Mesenchymal stem cell (in vitro differentiated cells and primary cell): Measurements from ENCODE around the gene KHK.

ENCODE experiments used
- DNase-seq: peaks from one replicate; pipeline ENCODE4 v3.0.0-alpha.2; 2013
- H2AFZ ChIP-seq: one replicate; pipeline ENCODE4 v1.6.1; 2013; ENCODE audit warnings: low read depth, mild to moderate bottlenecking, control low read depth, inconsistent platforms, low read length, moderate library complexity
- H2AK5ac ChIP-seq: 2 replicates; pipeline ENCODE4 v1.6.1; 2013; ENCODE audit warnings: low read length, moderate library complexity, mild to moderate bottlenecking, inconsistent platforms; ENCODE audit not compliant: severe bottlenecking
- H2BK120ac ChIP-seq: one replicate; pipeline ENCODE4 v1.6.1; 2013; ENCODE audit warnings: low read depth, mild to moderate bottlenecking, inconsistent platforms, low read length, moderate library complexity
- H2BK12ac ChIP-seq, 2 experiments: one replicate each; pipeline ENCODE4 v1.6.1; 2013; ENCODE audit warnings: inconsistent platforms in 2 of 2, low read length in 2 of 2, mild to moderate bottlenecking in 2 of 2, moderate library complexity in 2 of 2, control low read depth in 1 of 2
- H2BK15ac ChIP-seq: one replicate; pipeline ENCODE4 v1.6.1; 2013; ENCODE audit warnings: mild to moderate bottlenecking, low read depth, inconsistent platforms; ENCODE audit not compliant: poor library complexity, severe bottlenecking
- H2BK5ac ChIP-seq: 2 replicates; pipeline ENCODE4 v1.6.1; 2013; ENCODE audit warnings: low read depth, mild to moderate bottlenecking, low read length, control low read depth, inconsistent platforms; ENCODE audit not compliant: poor library complexity, severe bottlenecking
- H3K14ac ChIP-seq, 2 experiments: one replicate each; pipeline ENCODE4 v1.6.1; 2013; ENCODE audit warnings: inconsistent platforms in 2 of 2, low read length in 2 of 2, control low read depth in 1 of 2, mild to moderate bottlenecking in 1 of 2, moderate library complexity in 1 of 2
- H3K18ac ChIP-seq, 2 experiments: one replicate each; pipeline ENCODE4 v1.6.1; 2013; ENCODE audit warnings: inconsistent platforms in 2 of 2, low read length in 2 of 2, control low read depth in 1 of 2, low read depth in 1 of 2, mild to moderate bottlenecking in 1 of 2
- H3K23ac ChIP-seq, 2 experiments: one replicate each; pipeline ENCODE4 v1.6.1; 2013; ENCODE audit warnings: inconsistent platforms in 2 of 2, low read length in 2 of 2, mild to moderate bottlenecking in 2 of 2, moderate library complexity in 2 of 2, control low read depth in 1 of 2
- H3K27ac ChIP-seq: 2 replicates; pipeline ENCODE4 v1.5.1; 2013; ENCODE audit warnings: mild to moderate bottlenecking, moderate library complexity, low read length, control low read depth, inconsistent platforms; ENCODE audit not compliant: poor library complexity, severe bottlenecking
- H3K27me3 ChIP-seq, 2 experiments: 2 replicates each; pipeline versions ENCODE4 v1.6.1 to v1.7.0; 2013; ENCODE audit warnings: low read length in 2 of 2, mild to moderate bottlenecking in 2 of 2, moderate library complexity in 2 of 2, control low read depth in 1 of 2, inconsistent platforms in 1 of 2; ENCODE audit not compliant: control insufficient read depth in 1 of 2, insufficient read depth in 1 of 2
- H3K36me3 ChIP-seq, 2 experiments: 2 replicates each; pipeline versions ENCODE4 v1.6.1 to v1.7.0; 2013; ENCODE audit warnings: low read length in 2 of 2, control low read depth in 1 of 2, inconsistent platforms in 1 of 2, low read depth in 1 of 2, mild to moderate bottlenecking in 1 of 2; ENCODE audit not compliant: insufficient read depth in 2 of 2, control insufficient read depth in 1 of 2
- H3K4ac ChIP-seq, 2 experiments: one replicate each; pipeline ENCODE4 v1.6.1; 2013; ENCODE audit warnings: inconsistent platforms in 2 of 2, low read length in 2 of 2, mild to moderate bottlenecking in 2 of 2, moderate library complexity in 2 of 2, control low read depth in 1 of 2, low read depth in 1 of 2
- H3K4me1 ChIP-seq: 2 replicates; pipeline ENCODE4 v1.6.1; 2013; ENCODE audit warnings: low read depth, low read length, control low read depth; ENCODE audit not compliant: control insufficient read depth, insufficient read depth
- H3K4me2 ChIP-seq: 2 replicates; pipeline ENCODE4 v1.6.1; 2013; ENCODE audit warnings: low read length, mild to moderate bottlenecking, inconsistent platforms; ENCODE audit not compliant: poor library complexity, severe bottlenecking
- H3K4me3 ChIP-seq, 2 experiments: 2 replicates each; pipeline versions ENCODE4 v1.5.1 to v1.7.0; 2013; ENCODE audit warnings: low read length in 2 of 2, mild to moderate bottlenecking in 2 of 2, control low read depth in 1 of 2, low read depth in 1 of 2; ENCODE audit not compliant: insufficient read depth in 1 of 2
- H3K79me1 ChIP-seq: replicated peaks from 2 replicates; pipeline ENCODE4 v1.6.1; 2013; ENCODE audit warnings: mild to moderate bottlenecking, control low read depth, low read length, inconsistent platforms; ENCODE audit not compliant: poor library complexity, severe bottlenecking
- H3K9ac ChIP-seq: 2 replicates; pipeline ENCODE4 v1.7.0; 2013; ENCODE audit warnings: mild to moderate bottlenecking, low read length, moderate library complexity
- H3K9me3 ChIP-seq: 2 replicates; pipeline ENCODE4 v1.7.0; 2013; ENCODE audit warnings: mild to moderate bottlenecking, low read length; ENCODE audit not compliant: control insufficient read depth
- H4K8ac ChIP-seq: one replicate; pipeline ENCODE4 v1.6.1; 2013; ENCODE audit warnings: inconsistent platforms, mild to moderate bottlenecking, low read length, moderate library complexity
- H4K91ac ChIP-seq: one replicate; pipeline ENCODE4 v1.6.1; 2013; ENCODE audit warnings: mild to moderate bottlenecking, low read length, inconsistent platforms
- WGBS: methylation state at CpG from one replicate; pipeline ENCODE4 v1.1.7; 2013; ENCODE audit warnings: mixed read lengths; 5-methylcytosine and 5-hydroxymethylcytosine counted together

KHK gene

DNA sequence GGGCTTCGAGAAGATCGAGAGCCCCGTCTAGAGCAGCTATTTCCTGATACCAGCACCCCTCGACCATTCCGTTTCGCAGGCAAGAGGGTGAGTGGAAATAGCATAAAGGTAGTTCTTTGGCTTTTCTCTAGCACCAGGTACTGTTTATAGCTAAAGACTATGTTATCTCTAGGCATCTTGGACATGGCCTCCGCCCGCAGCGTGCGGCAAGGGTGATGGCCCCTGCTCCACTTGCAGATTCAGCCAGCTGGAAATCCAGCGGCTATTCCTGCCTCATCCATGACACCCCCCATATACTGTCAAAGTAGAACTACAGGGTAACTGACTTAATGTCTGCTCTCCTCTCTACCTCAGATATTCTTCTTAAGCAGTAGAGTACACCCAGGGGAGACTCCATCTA lies 31.9 kb upstream of the KHK start:
- Histone ChIP-seq H3K36me3 (peaks cover 43 to 61% of the 10 kb centered on the region in 2 experiments), H4K91ac (no peak overlapping the region), H3K4me2 (no peak overlapping the region), H3K9ac (no peak overlapping the region), H2BK15ac (no peak overlapping the region), H3K9me3 (no peaks in the 10 kb centered on the region), H3K14ac (no peak overlapping the region), H2BK5ac (no peak overlapping the region), H3K27ac (no peak overlapping the region), H3K27me3 (no peaks in the 10 kb centered on the region), H3K23ac (no peak overlapping the region), H3K4me1 (peaks cover 6% of the 10 kb centered on the region), H2BK120ac (no peak overlapping the region), H2BK12ac (no peak overlapping the region), H2AFZ (no peak overlapping the region), H3K4me3 (no peak overlapping the region), H2AK5ac (no peak overlapping the region), H3K79me1 (peaks cover 20% of the 10 kb centered on the region), H3K18ac (no peak overlapping the region), H3K4ac (no peak overlapping the region), H4K8ac (no peak overlapping the region)
- DNase-seq = no peak
- 97% methylated on average over 11 of the region's 11 CpGs for WGBS

DNA sequence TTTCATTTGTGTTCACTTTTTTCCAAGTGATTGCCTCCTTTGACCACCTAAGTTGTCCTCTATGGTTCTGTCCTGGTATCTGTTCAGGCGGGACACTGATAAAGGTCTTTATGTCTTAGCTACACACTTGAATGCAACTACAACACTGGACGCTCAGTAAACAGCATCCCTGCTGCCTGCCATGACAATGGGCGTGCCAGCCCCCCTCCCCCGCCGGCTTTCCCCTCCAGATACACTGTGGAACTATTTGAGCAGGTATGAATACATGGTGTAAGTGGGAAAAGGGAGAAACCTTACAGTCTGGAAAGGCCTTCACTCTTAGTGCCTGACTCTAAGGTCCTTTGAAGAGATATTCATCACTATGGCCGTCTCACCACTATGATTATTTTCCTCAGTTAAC lies 29.4 kb upstream of the KHK start:
- H2BK15ac ChIP-seq = no peak overlapping the region
- H2AFZ ChIP-seq = no peak overlapping the region
- H2AK5ac ChIP-seq = no peak overlapping the region
- no peak overlapping the region for H3K4me3 ChIP-seq
- DNase-seq = no peak
- no peak overlapping the region for H2BK12ac ChIP-seq
- H3K9ac ChIP-seq = no peak overlapping the region
- no peak overlapping the region for H2BK120ac ChIP-seq
- H3K14ac ChIP-seq = no peak overlapping the region
- H2BK5ac ChIP-seq = no peak overlapping the region
- H3K79me1 ChIP-seq = peaks cover 20% of the 10 kb centered on the region
- H3K27ac ChIP-seq = no peak overlapping the region
- peaks cover 48 to 71% of the 10 kb centered on the region in 2 experiments for H3K36me3 ChIP-seq
- H4K91ac ChIP-seq = no peak overlapping the region
- 92% methylated on average over 6 of the region's 6 CpGs for WGBS
- H3K4me2 ChIP-seq = no peak overlapping the region
- H3K4me1 ChIP-seq = peaks cover 4% of the 10 kb centered on the region
- H3K9me3 ChIP-seq = no peaks in the 10 kb centered on the region
- H4K8ac ChIP-seq = no peak overlapping the region
- no peak overlapping the region for H3K4ac ChIP-seq
- H3K27me3 ChIP-seq = no peaks in the 10 kb centered on the region
- H3K18ac ChIP-seq = no peak overlapping the region
- no peak overlapping the region for H3K23ac ChIP-seq

DNA sequence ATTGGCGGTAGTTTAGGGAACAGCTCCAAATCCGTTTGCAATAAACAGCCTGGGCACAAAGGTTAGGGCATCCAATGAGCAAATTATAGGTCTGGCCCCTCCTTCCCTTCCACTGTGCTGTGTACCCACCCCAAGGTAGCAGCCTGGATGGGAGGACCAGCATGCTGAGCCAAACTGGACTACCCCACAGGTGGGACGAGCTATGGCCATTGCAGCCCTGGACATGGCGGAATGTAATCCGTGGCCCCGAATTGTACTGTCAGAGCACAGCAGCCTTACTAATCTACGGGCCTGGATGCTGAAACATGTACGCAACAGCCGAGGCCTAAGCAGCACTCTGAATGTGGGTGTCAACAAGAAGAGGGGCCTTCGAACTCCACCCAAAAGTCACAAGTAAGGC lies 28.4 kb upstream of the KHK start:
- Histone ChIP-seq H3K36me3 (peaks cover 47 to 81% of the 10 kb centered on the region in 2 experiments), H3K9me3 (no peaks in the 10 kb centered on the region), H2BK15ac (no peak overlapping the region), H3K4me2 (no peak overlapping the region), H4K91ac (peak overlapping the region; percentile 25), H2AK5ac (no peak overlapping the region), H2AFZ (no peak overlapping the region), H3K4ac (no peak overlapping the region), H3K27me3 (no peaks in the 10 kb centered on the region), H3K14ac (no peak overlapping the region), H4K8ac (no peak overlapping the region), H3K27ac (no peak overlapping the region), H2BK120ac (no peak overlapping the region), H2BK5ac (no peak overlapping the region), H3K18ac (no peak overlapping the region), H3K4me3 (no peak overlapping the region), H2BK12ac (no peak overlapping the region), H3K23ac (no peak overlapping the region), H3K4me1 (no peaks in the 10 kb centered on the region), H3K9ac (no peak overlapping the region), H3K79me1 (peaks cover 20% of the 10 kb centered on the region)
- no peak for DNase-seq
- WGBS = 95% methylated on average over 10 of the region's 10 CpGs

DNA sequence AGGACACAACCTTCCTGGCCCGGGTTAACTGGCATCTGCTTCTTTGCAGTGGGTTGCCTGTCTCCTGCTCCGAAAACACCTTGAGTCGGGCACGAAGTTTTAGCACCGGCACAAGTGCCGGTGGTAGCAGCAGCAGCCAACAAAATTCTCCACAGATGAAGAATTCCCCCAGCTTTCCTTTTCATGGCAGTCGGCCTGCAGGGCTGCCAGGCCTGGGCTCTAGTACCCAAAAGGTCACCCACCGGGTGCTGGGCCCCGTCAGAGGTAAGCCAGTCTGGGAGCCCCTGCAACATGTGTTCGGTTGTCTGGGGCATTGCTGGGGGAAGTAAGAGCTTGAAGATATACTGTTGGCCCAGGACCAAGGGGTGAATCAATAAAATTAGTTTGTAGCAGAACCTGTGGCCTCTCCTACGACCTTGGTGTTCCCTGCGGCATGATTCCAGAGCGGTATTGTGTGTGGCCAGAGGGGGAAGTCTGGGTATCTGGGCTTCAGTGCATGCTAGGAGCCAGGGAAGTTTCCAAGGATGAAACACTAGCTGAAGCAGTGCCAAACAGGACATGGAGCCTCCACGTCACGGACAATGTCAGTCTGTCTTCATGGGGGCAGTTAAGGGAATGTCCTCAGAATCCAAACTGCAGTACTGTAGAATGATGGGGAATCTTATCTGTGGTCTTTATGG lies 27.3 kb upstream of the KHK start:
- no peak overlapping the region for H3K14ac ChIP-seq
- H3K9ac ChIP-seq = no peak overlapping the region
- no peak overlapping the region for H4K8ac ChIP-seq
- H2BK15ac ChIP-seq = no peak overlapping the region
- H2AK5ac ChIP-seq = no peak overlapping the region
- no peak overlapping the region for H3K4me2 ChIP-seq
- no peaks in the 10 kb centered on the region for H3K27me3 ChIP-seq
- H3K23ac ChIP-seq = no peak overlapping the region
- H3K4ac ChIP-seq = no peak overlapping the region
- no peak for DNase-seq
- no peak overlapping the region for H3K27ac ChIP-seq
- peaks cover 19% of the 10 kb centered on the region for H3K79me1 ChIP-seq
- H4K91ac ChIP-seq = no peak overlapping the region
- WGBS = 96% methylated on average over 15 of the region's 15 CpGs
- no peak overlapping the region for H2BK12ac ChIP-seq
- no peak overlapping the region for H2BK120ac ChIP-seq
- H2BK5ac ChIP-seq = no peak overlapping the region
- H3K18ac ChIP-seq = no peak overlapping the region
- H3K9me3 ChIP-seq = no peaks in the 10 kb centered on the region
- no peak overlapping the region for H2AFZ ChIP-seq
- peaks cover 42 to 70% of the 10 kb centered on the region in 2 experiments for H3K36me3 ChIP-seq
- H3K4me1 ChIP-seq = no peaks in the 10 kb centered on the region
- H3K4me3 ChIP-seq = no peak overlapping the region
